B cell (primary cell): ENCODE measurements around the gene PTX3. TPM values are rescaled to one million over a fixed set of nuclear protein-coding genes. Genes with fewer than 3 reads are reported as not detected.

ENCODE experiments used
- ATAC-seq: fragments of 200-7000 bp; cut with Tn5 transposase; one replicate; pipeline ENCODE4 v1.10.0; 2021; ENCODE audit warnings: low read depth, mild to moderate bottlenecking, moderate number of reproducible peaks, moderate library complexity
- CTCF ChIA-PET: fragments of 350-600 bp; sonication (Branson Sonifier 250); formaldehyde crosslinking; loops from one replicate; lab custom pipeline; 2021; ENCODE audit warnings: antibody characterized with exemption, inconsistent platforms; lab: Charles Lee
- POLR2A ChIA-PET: fragments of 350-600 bp; sonication (Branson Sonifier 250); formaldehyde crosslinking; loops from one replicate; lab custom pipeline; 2021; ENCODE audit warnings: antibody characterized with exemption; lab: Charles Lee
- DNase-seq: peaks from one replicate; pipeline ENCODE4 v3.0.0; 2013
- H2AFZ ChIP-seq: 2 replicates; pipeline ENCODE4 v1.6.1; 2012; ENCODE audit warnings: mild to moderate bottlenecking, low read depth, low read length; ENCODE audit not compliant: insufficient read depth, poor library complexity, severe bottlenecking
- H3K27ac ChIP-seq, 2 donors: 1 replicate in 1 of 2; 2 replicates in 1 of 2; pipeline ENCODE4 v1.5.1; 2012 to 2013; ENCODE audit warnings: low read length in 2 of 2, mild to moderate bottlenecking in 2 of 2, moderate library complexity in 1 of 2
- H3K27me3 ChIP-seq, 4 experiments: fragments of 200-600 bp in 1 of 4; sonication (generic) in 1 of 4; replicated peaks in 1 of 4; 1 replicate in 2 of 4; 2 replicates in 2 of 4; pipeline versions ENCODE4 v1.6.1 to v1.7.0; 2013 to 2016; ENCODE audit warnings: low read length in 3 of 4, mild to moderate bottlenecking in 2 of 4, mixed read lengths in 1 of 4, moderate library complexity in 1 of 4; ENCODE audit not compliant: insufficient read depth in 4 of 4, control insufficient read depth in 3 of 4; ENCODE audit errors: control extremely low read depth in 1 of 4
- H3K36me3 ChIP-seq, 2 experiments: replicated peaks in 1 of 2; 1 replicate in 1 of 2; 2 replicates in 1 of 2; pipeline versions ENCODE4 v1.6.1 to v1.7.1; 2013; ENCODE audit warnings: low read length in 1 of 2; ENCODE audit not compliant: insufficient read depth in 2 of 2, control insufficient read depth in 1 of 2; ENCODE audit errors: control extremely low read depth in 1 of 2, extremely low read depth in 1 of 2
- H3K4me1 ChIP-seq, 2 donors: fragments of 200-600 bp in 1 of 2; sonication (generic) in 1 of 2; 1 replicate in 1 of 2; 2 replicates in 1 of 2; pipeline versions ENCODE4 v1.5.1 to v1.6.1; 2013 to 2017; ENCODE audit warnings: low read length in 2 of 2; ENCODE audit not compliant: control insufficient read depth in 2 of 2, insufficient read depth in 2 of 2
- H3K4me2 ChIP-seq: replicated peaks from 2 replicates; pipeline ENCODE3; 2012; ENCODE audit warnings: mild to moderate bottlenecking, low read depth, low read length; ENCODE audit not compliant: poor library complexity, severe bottlenecking
- H3K4me3 ChIP-seq, 5 experiments: fragments of 200-600 bp in 1 of 5; sonication (generic) in 1 of 5; 1 replicate in 3 of 5; 2 replicates in 2 of 5; pipeline versions ENCODE4 v1.5.1 to v1.7.0; 2011 to 2016; ENCODE audit warnings: low read length in 4 of 5, mild to moderate bottlenecking in 4 of 5, low read depth in 2 of 5, control low read depth in 1 of 5, moderate library complexity in 1 of 5; ENCODE audit not compliant: insufficient read depth in 1 of 5; ENCODE audit errors: control extremely low read depth in 1 of 5, extremely low read depth in 1 of 5
- H3K79me2 ChIP-seq: fragments of 200-600 bp; sonication (generic); one replicate; pipeline ENCODE4 v1.6.0; 2016; ENCODE audit warnings: low read length; ENCODE audit not compliant: control insufficient read depth, insufficient read depth
- H3K9ac ChIP-seq: fragments of 200-600 bp; sonication (generic); 2 replicates; pipeline ENCODE4 v1.6.1; 2017; ENCODE audit warnings: mild to moderate bottlenecking, low read length, moderate library complexity
- H3K9me3 ChIP-seq, 3 donors: one replicate each; pipeline versions ENCODE4 v1.6.1 to v1.7.1; 2013; ENCODE audit warnings: low read length in 2 of 3; ENCODE audit not compliant: control insufficient read depth in 2 of 3, insufficient read depth in 1 of 3; ENCODE audit errors: control extremely low read depth in 1 of 3
- H4K20me1 ChIP-seq: 2 replicates; pipeline ENCODE4 v1.6.0; 2012; ENCODE audit warnings: mild to moderate bottlenecking, low read length; ENCODE audit not compliant: insufficient read depth, control insufficient read depth, poor library complexity, severe bottlenecking
- H3K27ac Mint-ChIP-seq: one replicate; pipeline ENCODE4 v1.8.0; 2021; ENCODE audit warnings: mixed read lengths
- H3K27me3 Mint-ChIP-seq: one replicate; pipeline ENCODE4 v1.8.0; 2021; ENCODE audit warnings: mixed read lengths
- H3K4me1 Mint-ChIP-seq: one replicate; pipeline ENCODE4 v1.8.0; 2021; ENCODE audit warnings: mixed read lengths
- H3K4me3 Mint-ChIP-seq: one replicate; pipeline ENCODE4 v1.8.0; 2021; ENCODE audit warnings: mixed read lengths
- H3K9me3 Mint-ChIP-seq: one replicate; pipeline ENCODE4 v1.8.0; 2022; ENCODE audit warnings: mixed read lengths; ENCODE audit not compliant: insufficient read depth
- EZH2 ChIP-seq: IDR thresholded peaks from 2 replicates; pipeline ENCODE4 v1.6.1; 2012; ENCODE audit warnings: borderline replicate concordance, low read depth, mild to moderate bottlenecking, moderate library complexity, low read length; ENCODE audit not compliant: insufficient read depth, poor library complexity, severe bottlenecking
- WGBS: methylation state at CpG from one replicate; pipeline ENCODE4 v1.1.5; 2013; ENCODE audit warnings: missing lambda C conversion rate; ENCODE audit not compliant: insufficient coverage; 5-methylcytosine and 5-hydroxymethylcytosine counted together
- intact Hi-C: fragments of 100-400 bp; cut with micrococcal nuclease; formaldehyde crosslinking; loops from one replicate; pipeline ENCODE4 v1.10.0; 2022
- polyA plus RNA-seq: library from polyadenylated mRNA; depleted of rRNA; stranded (reverse); fragments of >200 nt; gene quantifications from 2 replicates; pipeline ENCODE4 v1.2.3, GENCODE V29; 2012
- total RNA-seq, 2 donors: library from RNA; stranded (reverse); fragments of 120-200 nt in 1 of 2; gene quantifications; 1 replicate in 1 of 2; 2 replicates in 1 of 2; pipeline versions ENCODE4 v1.2.3 to v1.2.4, GENCODE V29; 2013 to 2022
- TF ChIP-seq, protein P1 (sequence below): fragments of 200-600 bp; IDR thresholded peaks from one replicate; pipeline ENCODE4 v1.8.0; 2022; ENCODE audit warnings: antibody characterized with exemption, mild to moderate bottlenecking

The PTX3 gene
- total and polyA plus RNA-seq, 2 donors (not counting 1 experiment from before 2014, with no cell fraction given) = 0.37 to 0.40 TPM

DNA sequence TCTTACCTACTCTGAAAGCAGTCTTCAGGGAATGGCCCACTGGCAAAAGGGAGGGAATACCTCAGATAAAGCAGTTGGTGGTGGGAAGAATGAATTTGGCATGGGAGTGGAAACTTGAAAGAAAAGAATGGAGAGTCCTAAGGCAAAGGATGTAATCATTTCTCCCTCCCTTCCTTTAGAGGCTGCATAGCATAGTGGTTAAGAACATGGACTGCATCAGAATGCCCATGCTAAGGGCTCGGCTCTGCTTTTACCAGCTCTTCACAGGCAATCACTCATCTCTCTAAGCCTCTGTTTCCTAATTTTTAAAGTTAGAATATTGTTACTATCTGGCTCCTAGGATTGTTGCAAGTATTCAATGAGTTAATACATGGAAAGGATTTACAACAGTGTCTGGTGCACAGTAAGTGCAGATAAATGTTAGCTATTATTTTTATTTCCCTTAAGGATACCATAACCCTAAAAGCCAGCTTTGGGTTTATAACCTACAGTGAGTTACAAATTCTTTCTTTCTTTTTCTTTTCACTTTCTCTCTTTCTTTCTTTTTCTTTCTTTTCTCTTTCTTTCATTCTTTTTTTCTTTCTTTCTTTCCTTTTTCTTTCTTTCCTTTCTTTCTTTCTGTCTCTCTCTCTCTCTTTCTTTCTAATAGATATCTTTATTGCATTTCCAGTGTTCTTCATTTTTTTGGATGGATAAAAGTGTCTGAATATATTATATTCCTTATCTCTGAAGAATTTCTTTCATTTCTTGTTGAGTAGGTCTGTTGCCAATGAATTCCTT is 43.0 kb downstream of the PTX3 start:
- no peak overlapping the region for H3K4me2 ChIP-seq
- Mint-ChIP-seq H3K27me3 (peaks cover 15% of the 10 kb centered on the region), H3K4me1 (no peaks in the 10 kb centered on the region), H3K9me3 (peaks cover 6% of the 10 kb centered on the region), H3K4me3 (no peak overlapping the region), H3K27ac (no peak overlapping the region)
- no peak overlapping the region for H3K9ac ChIP-seq
- ChIA-PET POLR2A (no interaction called here), CTCF (no interaction called here)
- no peaks in the 10 kb centered on the region for H3K79me2 ChIP-seq
- H3K27me3 ChIP-seq = no peaks in the 10 kb centered on the region
- DNase-seq (no peak), ATAC-seq (no peak)
- no CpG with 5 or more reads among the region's 1 CpG for WGBS
- no peak overlapping the region for H3K4me3 ChIP-seq
- H3K9me3 ChIP-seq = peaks cover 0 to 1% (median 0%) of the 10 kb centered on the region in 3 donors
- no peak for TF ChIP-seq EZH2
- no peak overlapping the region for H3K27ac ChIP-seq
- intact Hi-C loops = no loop called here
- H2AFZ ChIP-seq = no peak overlapping the region
- H3K4me1 ChIP-seq = no peaks in the 10 kb centered on the region
- H3K36me3 ChIP-seq = no peaks in the 10 kb centered on the region
- no peaks in the 10 kb centered on the region for H4K20me1 ChIP-seq

- Mint-ChIP-seq H3K27me3 (peaks cover 14% of the 10 kb centered on the region), H3K4me1 (no peaks in the 10 kb centered on the region), H3K27ac (no peak overlapping the region), H3K4me3 (no peak overlapping the region), H3K9me3 (peaks cover 3% of the 10 kb centered on the region)
- Histone ChIP-seq H3K4me2 (no peak overlapping the region), H3K27me3 (no peaks in the 10 kb centered on the region), H2AFZ (no peak overlapping the region), H3K36me3 (no peaks in the 10 kb centered on the region), H3K4me3 (no peak overlapping the region), H3K79me2 (no peaks in the 10 kb centered on the region), H3K27ac (no peak overlapping the region), H3K9me3 (no peaks in the 10 kb centered on the region), H3K4me1 (no peaks in the 10 kb centered on the region), H3K9ac (no peak overlapping the region), H4K20me1 (no peaks in the 10 kb centered on the region)
- TF ChIP-seq, protein P1, sequence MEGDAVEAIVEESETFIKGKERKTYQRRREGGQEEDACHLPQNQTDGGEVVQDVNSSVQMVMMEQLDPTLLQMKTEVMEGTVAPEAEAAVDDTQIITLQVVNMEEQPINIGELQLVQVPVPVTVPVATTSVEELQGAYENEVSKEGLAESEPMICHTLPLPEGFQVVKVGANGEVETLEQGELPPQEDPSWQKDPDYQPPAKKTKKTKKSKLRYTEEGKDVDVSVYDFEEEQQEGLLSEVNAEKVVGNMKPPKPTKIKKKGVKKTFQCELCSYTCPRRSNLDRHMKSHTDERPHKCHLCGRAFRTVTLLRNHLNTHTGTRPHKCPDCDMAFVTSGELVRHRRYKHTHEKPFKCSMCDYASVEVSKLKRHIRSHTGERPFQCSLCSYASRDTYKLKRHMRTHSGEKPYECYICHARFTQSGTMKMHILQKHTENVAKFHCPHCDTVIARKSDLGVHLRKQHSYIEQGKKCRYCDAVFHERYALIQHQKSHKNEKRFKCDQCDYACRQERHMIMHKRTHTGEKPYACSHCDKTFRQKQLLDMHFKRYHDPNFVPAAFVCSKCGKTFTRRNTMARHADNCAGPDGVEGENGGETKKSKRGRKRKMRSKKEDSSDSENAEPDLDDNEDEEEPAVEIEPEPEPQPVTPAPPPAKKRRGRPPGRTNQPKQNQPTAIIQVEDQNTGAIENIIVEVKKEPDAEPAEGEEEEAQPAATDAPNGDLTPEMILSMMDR = no peak
- no peak for TF ChIP-seq EZH2
- intact Hi-C loops = no loop called here
- ChIA-PET CTCF (no interaction called here), POLR2A (no interaction called here)
- no CpG with 5 or more reads among the region's 1 CpG for WGBS
- ATAC-seq = no peak
- no peak for DNase-seq
Observed at GRCh38 chr3:157487339-157487738, 50.7 kb downstream of the PTX3 start.
